GM06990 (cell line): Measurements from ENCODE around the gene PTGES2.
A peak's percentile ranks its signal among the peaks of the same experiment; 100 is the strongest.

Source experiments
- DNase-seq: peaks from one replicate; pipeline ENCODE4 v3.0.0-alpha.2; 2011; ENCODE audit not compliant: insufficient read length; ENCODE audit errors: extremely low read depth
- H3K27me3 ChIP-seq: replicated peaks from 2 replicates; pipeline ENCODE4 v1.6.0; 2011; ENCODE audit warnings: low read length; ENCODE audit not compliant: control insufficient read depth, insufficient read depth
- H3K36me3 ChIP-seq: 2 replicates; pipeline ENCODE4 v1.5.1; 2011; ENCODE audit warnings: low read length; ENCODE audit not compliant: control insufficient read depth, insufficient read depth
- H3K4me3 ChIP-seq: replicated peaks from 2 replicates; pipeline ENCODE4 v1.5.1; 2011; ENCODE audit warnings: low read depth, mild to moderate bottlenecking, control low read depth, low read length
- TF ChIP-seq, protein P1 (sequence below): IDR thresholded peaks from 2 replicates; pipeline ENCODE4 v1.5.1; 2011; ENCODE audit warnings: low read length, control low read depth, mild to moderate bottlenecking, inconsistent platforms; ENCODE audit not compliant: insufficient read depth, poor library complexity, severe bottlenecking

PTGES2 gene

GRCh38 chr9:128128836-128129590 is 1.5 kb upstream of the PTGES2 start:
- Histone ChIP-seq H3K27me3 (no peaks in the 10 kb centered on the region; the same call in 1 of the 2 replicates), H3K4me3 (peak overlapping the region; percentile 91), H3K36me3 (peaks cover 3% of the 10 kb centered on the region)
- DNase-seq: no peak
- TF ChIP-seq, protein P1, sequence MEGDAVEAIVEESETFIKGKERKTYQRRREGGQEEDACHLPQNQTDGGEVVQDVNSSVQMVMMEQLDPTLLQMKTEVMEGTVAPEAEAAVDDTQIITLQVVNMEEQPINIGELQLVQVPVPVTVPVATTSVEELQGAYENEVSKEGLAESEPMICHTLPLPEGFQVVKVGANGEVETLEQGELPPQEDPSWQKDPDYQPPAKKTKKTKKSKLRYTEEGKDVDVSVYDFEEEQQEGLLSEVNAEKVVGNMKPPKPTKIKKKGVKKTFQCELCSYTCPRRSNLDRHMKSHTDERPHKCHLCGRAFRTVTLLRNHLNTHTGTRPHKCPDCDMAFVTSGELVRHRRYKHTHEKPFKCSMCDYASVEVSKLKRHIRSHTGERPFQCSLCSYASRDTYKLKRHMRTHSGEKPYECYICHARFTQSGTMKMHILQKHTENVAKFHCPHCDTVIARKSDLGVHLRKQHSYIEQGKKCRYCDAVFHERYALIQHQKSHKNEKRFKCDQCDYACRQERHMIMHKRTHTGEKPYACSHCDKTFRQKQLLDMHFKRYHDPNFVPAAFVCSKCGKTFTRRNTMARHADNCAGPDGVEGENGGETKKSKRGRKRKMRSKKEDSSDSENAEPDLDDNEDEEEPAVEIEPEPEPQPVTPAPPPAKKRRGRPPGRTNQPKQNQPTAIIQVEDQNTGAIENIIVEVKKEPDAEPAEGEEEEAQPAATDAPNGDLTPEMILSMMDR: no peak

GRCh38 chr9:128127990-128128835 is 684 bp upstream of the PTGES2 start:
- Histone ChIP-seq H3K27me3 (no peaks in the 10 kb centered on the region; the same call in 1 of the 2 replicates), H3K36me3 (peaks cover 3% of the 10 kb centered on the region), H3K4me3 (peak overlapping the region; percentile 91)
- peak; percentile 92 for DNase-seq
- TF ChIP-seq, protein P1: no peak

DNA sequence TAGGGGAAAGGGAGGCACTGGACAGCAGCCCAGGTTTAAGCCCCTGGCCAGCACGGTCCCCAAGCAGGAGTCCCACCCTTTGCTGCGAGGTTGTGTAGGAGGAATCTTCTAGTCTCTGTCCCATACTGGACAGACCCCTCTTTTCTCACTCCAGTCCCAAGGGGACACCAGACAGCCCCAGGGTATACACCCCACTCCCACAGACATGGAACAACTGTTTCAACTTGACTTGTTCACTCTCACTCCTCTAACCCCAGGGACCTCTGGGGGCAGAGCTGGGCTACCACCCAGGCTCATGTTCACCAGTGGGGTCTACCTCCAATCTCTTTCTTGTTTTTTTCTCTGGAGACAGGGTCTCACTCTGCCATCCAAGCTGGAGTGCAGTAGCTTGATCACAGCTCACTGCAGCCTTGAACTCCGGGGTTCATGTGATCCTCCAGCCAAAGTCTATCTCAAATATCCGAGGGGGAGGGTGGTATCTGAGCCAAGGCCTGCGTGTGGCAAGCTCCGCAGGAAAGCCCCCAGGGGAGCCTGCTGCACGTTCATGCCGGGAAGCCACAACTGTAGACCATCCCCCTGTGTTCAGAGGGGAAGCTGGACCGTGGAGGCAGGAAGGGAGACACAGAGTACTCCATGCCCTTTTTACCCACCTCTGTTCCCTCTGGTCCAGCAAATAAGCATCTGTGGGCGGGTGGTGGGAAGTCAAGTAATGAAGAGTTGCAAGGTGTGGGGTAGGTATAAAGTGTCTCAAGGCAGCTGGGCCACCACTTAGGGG is 1.8 kb downstream of the PTGES2 start:
- TF ChIP-seq, protein P1: no peak
- H3K36me3 ChIP-seq: peaks cover 16% of the 10 kb centered on the region
- no peaks in the 10 kb centered on the region for H3K27me3 ChIP-seq
- H3K4me3 ChIP-seq: peak overlapping the region; percentile 91
- DNase-seq: no peak

DNA sequence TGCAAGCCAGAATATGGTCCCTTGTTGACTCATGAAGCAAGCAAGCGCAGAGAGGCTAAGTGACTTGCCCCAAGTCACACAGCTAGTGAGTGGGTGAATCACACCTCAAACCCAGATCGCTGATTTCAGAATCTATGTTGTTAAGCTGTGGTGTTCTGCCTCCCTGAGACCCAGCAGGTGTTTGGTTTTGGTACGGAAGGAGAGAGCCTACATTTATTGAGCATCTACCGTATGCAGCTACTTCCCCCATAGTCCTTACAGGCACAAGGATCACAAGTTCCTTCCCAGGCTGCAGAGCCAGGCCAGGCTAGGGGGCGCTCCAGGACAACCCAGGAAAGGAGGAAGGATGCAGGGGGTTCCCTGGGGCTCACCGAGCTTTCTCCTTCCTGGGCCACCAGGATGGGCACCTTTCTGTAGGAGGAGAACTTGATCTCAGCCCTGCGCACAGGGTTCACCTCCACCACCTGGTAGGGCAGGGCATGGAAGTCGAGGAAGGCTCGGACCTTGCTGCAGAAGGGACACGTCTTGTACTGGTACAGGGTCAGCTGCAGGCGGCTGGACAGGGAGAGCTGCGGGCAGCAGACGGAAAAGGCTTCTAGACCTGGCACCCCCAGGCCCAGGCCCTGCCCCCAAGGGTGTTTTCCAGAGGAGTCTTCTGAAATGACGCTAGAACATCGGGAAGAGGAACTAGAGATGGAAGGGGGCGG is 2.5 kb downstream of the PTGES2 start:
- TF ChIP-seq, protein P1: peak; percentile 90
- Histone ChIP-seq H3K36me3 (peaks cover 18% of the 10 kb centered on the region), H3K4me3 (peak overlapping the region; percentile 91), H3K27me3 (no peaks in the 10 kb centered on the region)
- DNase-seq: no peak

- TF ChIP-seq, protein P1: no peak
- peaks cover 18% of the 10 kb centered on the region for H3K36me3 ChIP-seq
- H3K4me3 ChIP-seq: no peak overlapping the region
- no peak for DNase-seq
- H3K27me3 ChIP-seq: no peaks in the 10 kb centered on the region
Observed at GRCh38 chr9:128124451-128124850, 3.1 kb downstream of the PTGES2 start.
